Upper lobe of left lung (tissue), 4 donors: Measurements from ENCODE around the gene DUSP8.
"Not testable (repeated sequence)": the region's sequence is repeated elsewhere in the genome, so short reads cannot be mapped to it uniquely, and the experiment has no call there.

ENCODE experiments used
- POLR2A ChIP-seq, 4 donors: fragments of 450-650 bp; IDR thresholded peaks; one replicate each; pipeline ENCODE4 v1.5.1; 2016 to 2017; ENCODE audit warnings: antibody characterized with exemption in 4 of 4, mild to moderate bottlenecking in 2 of 4
- TF ChIP-seq, protein P1 (sequence below), 6 experiments: fragments of 450-650 bp in 4 of 6; fragments of 200-600 bp in 2 of 6; sonication (generic) in 2 of 6; IDR thresholded peaks; one replicate each; pipeline ENCODE4 v1.5.1; 2016 to 2019; ENCODE audit warnings: antibody characterized with exemption in 6 of 6

DNA sequence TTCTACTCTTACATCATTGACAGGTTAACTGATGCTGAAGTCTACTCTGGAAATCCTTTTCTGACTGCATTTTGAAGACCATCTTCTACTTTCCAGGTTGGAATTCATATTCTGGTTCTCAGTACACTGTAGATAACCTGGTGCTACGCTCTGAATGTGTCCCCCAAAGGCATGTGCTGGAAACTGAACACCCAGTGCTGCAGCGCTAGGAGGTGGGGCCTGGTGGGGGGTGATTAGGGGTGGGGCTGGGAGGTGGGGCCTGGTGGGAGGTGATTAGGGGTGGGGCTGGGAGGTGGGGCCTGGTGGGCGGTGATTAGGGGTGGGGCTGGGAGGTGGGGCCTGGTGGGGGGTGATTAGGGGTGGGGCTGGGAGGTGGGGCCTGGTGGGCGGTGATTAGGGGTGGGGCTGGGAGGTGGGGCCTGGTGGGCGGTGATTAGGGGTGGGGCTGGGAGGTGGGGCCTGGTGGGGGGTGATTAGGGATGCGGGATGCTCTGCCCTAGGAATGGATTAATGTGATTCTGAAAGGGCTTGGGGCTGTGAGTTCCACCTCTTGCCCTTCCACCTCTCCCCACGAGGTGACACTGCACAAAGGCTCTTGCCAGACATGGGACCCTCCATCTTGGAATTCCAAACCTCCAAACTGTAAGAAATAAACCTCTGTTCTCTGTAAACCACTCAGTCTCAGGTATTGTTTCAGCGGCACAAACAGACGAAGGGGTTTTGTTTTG, 59.4 kb downstream of the DUSP8 start:
- TF ChIP-seq, protein P1, sequence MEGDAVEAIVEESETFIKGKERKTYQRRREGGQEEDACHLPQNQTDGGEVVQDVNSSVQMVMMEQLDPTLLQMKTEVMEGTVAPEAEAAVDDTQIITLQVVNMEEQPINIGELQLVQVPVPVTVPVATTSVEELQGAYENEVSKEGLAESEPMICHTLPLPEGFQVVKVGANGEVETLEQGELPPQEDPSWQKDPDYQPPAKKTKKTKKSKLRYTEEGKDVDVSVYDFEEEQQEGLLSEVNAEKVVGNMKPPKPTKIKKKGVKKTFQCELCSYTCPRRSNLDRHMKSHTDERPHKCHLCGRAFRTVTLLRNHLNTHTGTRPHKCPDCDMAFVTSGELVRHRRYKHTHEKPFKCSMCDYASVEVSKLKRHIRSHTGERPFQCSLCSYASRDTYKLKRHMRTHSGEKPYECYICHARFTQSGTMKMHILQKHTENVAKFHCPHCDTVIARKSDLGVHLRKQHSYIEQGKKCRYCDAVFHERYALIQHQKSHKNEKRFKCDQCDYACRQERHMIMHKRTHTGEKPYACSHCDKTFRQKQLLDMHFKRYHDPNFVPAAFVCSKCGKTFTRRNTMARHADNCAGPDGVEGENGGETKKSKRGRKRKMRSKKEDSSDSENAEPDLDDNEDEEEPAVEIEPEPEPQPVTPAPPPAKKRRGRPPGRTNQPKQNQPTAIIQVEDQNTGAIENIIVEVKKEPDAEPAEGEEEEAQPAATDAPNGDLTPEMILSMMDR (IDR thresholded peaks at IDR 0.05) = not testable (repeated sequence)
- TF ChIP-seq POLR2A (IDR thresholded peaks at IDR 0.05) = not testable (repeated sequence)
